ENCODE measurements around the gene TNIP1. TPM values are rescaled to one million over a fixed set of nuclear protein-coding genes. Genes with fewer than 3 reads are reported as not detected.

TNIP1 gene
- total and polyA plus RNA-seq, 7 donors = 55.1 to 210 (median 73.1) TPM

GRCh38 chr5:151072630-151073025 lies 8.2 kb downstream of the TNIP1 start:
- no peaks in the 10 kb centered on the region for H3K9me3 ChIP-seq
- H3K36me3 ChIP-seq = no peaks in the 10 kb centered on the region
- peaks cover 0 to 55% (median 50%) of the 10 kb centered on the region in 4 donors for H3K4me1 ChIP-seq
- no peak overlapping the region for H3K27ac ChIP-seq
- no peak for DNase-seq
- no peak overlapping the region for H3K4me3 ChIP-seq
- TF ChIP-seq EP300 (IDR thresholded peaks at IDR 0.05) (no peak), CTCF (IDR thresholded peaks at IDR 0.05) (no peak), POLR2A (IDR thresholded peaks at IDR 0.05) (no peak), POLR2AphosphoS5 (IDR thresholded peaks at IDR 0.05) (no peak)
- WGBS, 2 donors = 64 to 90% methylated on average over 5 of the region's 5 CpGs
- no peaks in the 10 kb centered on the region for H3K27me3 ChIP-seq
- intact Hi-C loops (cut with DNase I) = no loop called here

- no peaks in the 10 kb centered on the region for H3K9me3 ChIP-seq
- no peaks in the 10 kb centered on the region for H3K27me3 ChIP-seq
- peaks cover 0 to 58% (median 54%) of the 10 kb centered on the region in 4 donors for H3K4me1 ChIP-seq
- TF ChIP-seq POLR2AphosphoS5 (IDR thresholded peaks at IDR 0.05) = no peak
- TF ChIP-seq EP300 (IDR thresholded peaks at IDR 0.05) = no peak
- TF ChIP-seq CTCF (IDR thresholded peaks at IDR 0.05) = no peak
- TF ChIP-seq POLR2A (IDR thresholded peaks at IDR 0.05) = no peak
- H3K27ac ChIP-seq = no peak overlapping the region
- intact Hi-C loops (cut with DNase I) = no loop called here
- WGBS, 2 donors = 91 to 92% methylated on average over 10 of the region's 10 CpGs
- no peak for DNase-seq
- no peak overlapping the region for H3K4me3 ChIP-seq
- no peaks in the 10 kb centered on the region for H3K36me3 ChIP-seq
Observed at GRCh38 chr5:151071848-151072629, 8.8 kb downstream of the TNIP1 start.

GRCh38 chr5:151071021-151071420 lies 9.8 kb downstream of the TNIP1 start:
- no peaks in the 10 kb centered on the region for H3K9me3 ChIP-seq
- 97 to 98% methylated on average over 4 of the region's 4 CpGs for WGBS, 2 donors
- no peaks in the 10 kb centered on the region for H3K27me3 ChIP-seq
- no peak for DNase-seq
- TF ChIP-seq EP300 (IDR thresholded peaks at IDR 0.05) (no peak), CTCF (IDR thresholded peaks at IDR 0.05) (no peak)
- no peak overlapping the region for H3K4me3 ChIP-seq
- intact Hi-C loops (cut with DNase I) = no loop called here
- H3K36me3 ChIP-seq = no peaks in the 10 kb centered on the region
- no peak overlapping the region for H3K27ac ChIP-seq
- H3K4me1 ChIP-seq = peaks cover 0 to 68% (median 53%) of the 10 kb centered on the region in 4 donors

GRCh38 chr5:151070449-151070848 lies 10.4 kb downstream of the TNIP1 start:
- peak overlapping the region in 1 of 4 donors; percentile 6 for H3K27ac ChIP-seq
- intact Hi-C loops (cut with DNase I) = no loop called here
- H3K4me3 ChIP-seq = no peak overlapping the region
- H3K4me1 ChIP-seq = peaks cover 0 to 73% (median 51%) of the 10 kb centered on the region in 4 donors
- TF ChIP-seq POLR2A (IDR thresholded peaks at IDR 0.05) (no peak), POLR2AphosphoS5 (IDR thresholded peaks at IDR 0.05) (no peak), EP300 (IDR thresholded peaks at IDR 0.05) (no peak), CTCF (IDR thresholded peaks at IDR 0.05) (no peak)
- no peaks in the 10 kb centered on the region for H3K36me3 ChIP-seq
- no peaks in the 10 kb centered on the region for H3K27me3 ChIP-seq
- no peak for DNase-seq
- 48 to 57% methylated on average over 2 of the region's 2 CpGs for WGBS, 2 donors
- H3K9me3 ChIP-seq = no peaks in the 10 kb centered on the region

All from sigmoid colon (tissue), 7 donors.